ENCODE measurements around the gene GSTO1.

GSTO1 gene

DNA sequence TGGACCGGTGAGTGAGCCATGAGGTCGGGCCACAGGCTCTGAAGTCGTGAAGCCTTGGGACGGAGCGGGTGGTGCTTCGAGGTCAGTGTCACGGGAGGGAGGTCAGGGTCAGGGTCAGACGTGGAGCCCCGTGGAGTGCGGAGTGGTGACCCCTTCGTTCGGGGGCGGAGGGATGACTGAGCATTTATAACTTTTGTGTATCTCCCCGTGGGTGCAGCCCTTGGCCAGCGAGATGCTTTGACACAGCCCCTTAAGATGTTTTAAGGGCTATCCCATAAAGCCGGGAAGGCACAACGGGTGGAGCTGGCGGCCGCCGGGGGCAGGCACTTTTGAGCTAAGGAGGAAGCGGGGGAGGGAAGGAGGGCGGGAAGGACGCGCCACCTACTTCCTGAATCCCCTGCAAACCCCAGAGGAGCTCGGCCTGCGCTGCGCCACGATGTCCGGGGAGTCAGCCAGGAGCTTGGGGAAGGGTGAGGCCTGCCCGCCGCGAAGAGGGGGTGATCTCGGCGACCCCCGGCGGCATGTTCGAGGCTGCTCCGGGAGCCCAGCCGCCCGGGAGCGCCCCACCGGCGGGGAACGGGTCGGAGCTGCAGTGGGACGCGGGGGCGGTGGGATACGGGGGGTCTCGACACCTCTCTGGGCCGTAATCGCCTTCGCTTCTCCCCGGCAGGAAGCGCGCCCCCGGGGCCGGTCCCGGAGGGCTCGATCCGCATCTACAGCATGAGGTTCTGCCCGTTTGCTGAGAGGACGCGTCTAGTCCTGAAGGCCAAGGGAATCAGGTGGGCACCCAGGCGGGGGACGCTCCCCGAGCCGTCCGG is at the start of gene GSTO1:
TSS of gene GSTO1 (plus strand) at position 400 of the 818 bp plus-strand sequence. CDS start at position 437, 37 bp downstream.
- H3K4me1 Mint-ChIP-seq (ENCODE audit: low read depth): peaks cover 55% of the 10 kb centered on the region
- peaks cover 8% of the 10 kb centered on the region for H3K36me3 Mint-ChIP-seq
- H3K27me3 Mint-ChIP-seq: no peaks in the 10 kb centered on the region
- no peaks in the 10 kb centered on the region for H3K9me3 Mint-ChIP-seq (ENCODE audit: low read depth)
- peak within 1 kb of the TSS; percentile 98 for H3K27ac Mint-ChIP-seq
- H3K4me3 Mint-ChIP-seq: peak within 1 kb of the TSS; percentile 95

DNA sequence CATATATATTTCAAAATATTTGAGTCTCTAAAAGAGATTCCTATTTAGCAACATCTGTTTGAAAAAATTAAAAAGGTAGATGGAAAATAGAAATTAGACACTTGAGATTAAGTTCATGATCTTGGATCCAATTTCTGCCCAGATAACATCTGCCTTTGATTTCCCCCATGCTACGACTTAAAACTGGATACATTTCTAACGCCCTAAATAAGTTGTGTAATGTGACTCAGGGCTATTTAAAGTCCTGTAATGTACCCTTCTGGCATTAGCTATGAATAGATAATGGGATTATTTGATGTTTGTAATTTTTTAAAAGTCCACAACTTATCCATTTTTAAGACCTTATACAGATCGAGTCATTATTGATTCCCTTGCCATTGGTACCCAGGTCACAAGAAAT is 46.0 kb upstream of the GSTO1 start:
- no peaks in the 10 kb centered on the region for H3K36me3 Mint-ChIP-seq
- H3K27me3 Mint-ChIP-seq: peaks cover 4% of the 10 kb centered on the region
- no peak overlapping the region for H3K27ac Mint-ChIP-seq
- no peaks in the 10 kb centered on the region for H3K9me3 Mint-ChIP-seq (ENCODE audit: low read depth)
- no peak overlapping the region for H3K4me3 Mint-ChIP-seq
- H3K4me1 Mint-ChIP-seq (ENCODE audit: low read depth): no peaks in the 10 kb centered on the region

DNA sequence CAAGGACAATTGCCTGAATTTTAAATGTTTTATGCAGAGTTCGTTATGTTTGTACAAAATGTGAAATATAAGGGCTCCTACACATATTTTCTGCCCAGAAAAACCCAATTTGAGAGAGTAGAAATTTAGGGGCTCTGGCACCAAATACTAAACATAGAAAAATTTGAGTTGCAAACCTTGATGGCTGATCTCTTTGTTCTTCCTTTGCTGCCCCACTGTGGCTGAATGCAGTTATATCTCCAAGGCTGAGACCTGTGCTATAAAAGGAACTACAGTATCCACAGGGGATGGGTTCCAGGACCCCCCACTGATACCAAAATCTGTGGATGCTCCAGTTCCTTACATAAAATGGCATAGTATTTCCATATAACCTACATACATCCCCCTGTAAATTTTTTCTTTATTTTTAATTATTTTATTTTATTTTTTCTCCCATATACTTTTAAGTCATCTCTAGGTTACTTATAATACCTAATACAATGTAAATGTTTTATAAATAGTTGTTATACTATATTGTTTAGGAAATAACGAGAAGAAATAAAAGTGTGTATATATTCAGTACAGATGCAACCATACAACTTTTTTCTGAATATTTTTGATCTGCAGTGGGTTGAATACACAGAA is 45.0 kb upstream of the GSTO1 start:
- Mint-ChIP-seq H3K9me3 (ENCODE audit: low read depth) (no peaks in the 10 kb centered on the region), H3K4me3 (no peak overlapping the region), H3K36me3 (no peaks in the 10 kb centered on the region), H3K27me3 (peaks cover 4% of the 10 kb centered on the region), H3K4me1 (ENCODE audit: low read depth) (no peaks in the 10 kb centered on the region), H3K27ac (no peak overlapping the region)

DNA sequence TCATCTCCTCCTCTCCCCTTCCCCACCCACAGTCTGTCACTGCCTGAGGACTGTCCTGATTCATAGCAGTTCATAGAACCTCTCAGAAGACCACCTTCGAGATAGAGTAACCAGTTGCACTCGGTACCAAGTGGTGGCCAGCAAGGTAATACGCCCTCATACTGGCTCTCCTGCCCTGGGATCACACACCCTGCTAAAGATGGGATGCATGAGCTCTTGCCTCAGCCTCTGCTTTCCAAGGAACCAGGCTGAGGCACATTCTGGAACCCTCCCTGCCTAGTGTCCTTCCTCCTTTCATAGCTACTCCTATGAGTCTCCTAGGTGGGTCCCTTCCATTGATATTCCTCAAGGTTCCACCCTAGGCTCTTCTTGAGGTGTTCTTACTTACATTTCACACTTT is 38.1 kb upstream of the GSTO1 start:
- Mint-ChIP-seq H3K27me3 (peaks cover 10% of the 10 kb centered on the region), H3K36me3 (no peaks in the 10 kb centered on the region), H3K27ac (no peak overlapping the region), H3K4me3 (no peak overlapping the region), H3K4me1 (ENCODE audit: low read depth) (no peaks in the 10 kb centered on the region), H3K9me3 (ENCODE audit: low read depth) (no peaks in the 10 kb centered on the region)

DNA sequence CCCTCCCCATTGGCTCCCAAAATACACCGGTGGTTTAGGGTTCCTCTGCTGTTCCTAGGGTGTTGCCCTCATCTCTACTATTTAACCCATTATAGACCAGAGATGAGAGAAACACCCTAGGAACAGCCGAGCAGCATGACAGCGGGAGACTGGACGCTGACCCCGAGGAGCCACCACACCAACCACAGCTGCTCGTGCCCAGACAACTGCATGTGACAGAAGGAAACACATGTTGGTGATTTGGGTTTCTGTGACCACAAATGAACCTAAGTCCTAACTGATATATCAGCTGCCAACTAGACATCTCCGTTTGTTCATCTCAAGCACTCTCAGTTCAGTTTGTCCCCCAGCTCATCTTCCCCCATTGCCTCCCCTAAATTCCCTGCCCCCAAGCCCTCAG is 35.9 kb upstream of the GSTO1 start:
- no peaks in the 10 kb centered on the region for H3K9me3 Mint-ChIP-seq (ENCODE audit: low read depth)
- H3K4me1 Mint-ChIP-seq (ENCODE audit: low read depth): no peaks in the 10 kb centered on the region
- peaks cover 10% of the 10 kb centered on the region for H3K27me3 Mint-ChIP-seq
- H3K36me3 Mint-ChIP-seq: no peaks in the 10 kb centered on the region
- H3K4me3 Mint-ChIP-seq: no peak overlapping the region
- no peak overlapping the region for H3K27ac Mint-ChIP-seq

DNA sequence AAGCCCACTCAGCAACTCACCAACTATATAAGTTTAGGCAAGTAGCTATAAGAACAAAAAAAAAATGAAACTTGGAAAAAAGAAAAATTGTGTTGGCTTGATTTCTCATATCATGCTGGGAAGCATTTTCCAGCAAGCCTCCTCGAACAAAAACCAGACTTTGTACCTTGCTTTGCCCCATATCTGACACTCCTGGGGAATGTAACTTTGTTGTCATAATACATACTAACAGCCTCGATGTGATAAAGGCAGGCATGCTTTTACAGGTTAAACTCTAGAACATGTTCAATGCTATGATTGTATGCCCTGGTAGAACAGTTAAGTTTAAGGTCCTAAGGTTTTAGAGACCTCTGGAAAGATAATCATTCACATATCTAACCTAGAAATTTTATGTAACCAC is 34.2 kb upstream of the GSTO1 start:
- Mint-ChIP-seq H3K27me3 (peaks cover 10% of the 10 kb centered on the region), H3K9me3 (ENCODE audit: low read depth) (no peaks in the 10 kb centered on the region), H3K27ac (no peak overlapping the region), H3K36me3 (no peaks in the 10 kb centered on the region), H3K4me3 (no peak overlapping the region), H3K4me1 (ENCODE audit: low read depth) (no peaks in the 10 kb centered on the region)

DNA sequence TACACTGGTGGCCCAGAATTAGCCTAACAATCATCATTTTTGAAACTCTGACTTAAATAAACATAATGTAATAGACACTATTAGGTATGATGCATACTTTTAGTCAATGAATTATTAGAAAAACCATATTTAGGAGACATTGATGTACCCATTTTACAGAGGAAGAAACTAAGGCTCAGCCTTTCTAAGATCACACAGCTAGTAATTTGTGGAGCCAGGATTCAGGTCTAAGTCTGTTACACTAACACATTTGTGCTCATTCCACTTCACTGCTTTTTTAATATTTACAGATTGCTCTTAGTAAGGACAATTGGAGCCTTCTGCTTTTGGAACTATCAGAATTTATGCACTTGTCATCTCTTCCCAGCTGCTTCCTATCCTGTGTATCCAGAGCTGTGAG is 31.4 kb upstream of the GSTO1 start:
- Mint-ChIP-seq H3K4me1 (ENCODE audit: low read depth) (no peaks in the 10 kb centered on the region), H3K9me3 (ENCODE audit: low read depth) (no peaks in the 10 kb centered on the region), H3K27me3 (peaks cover 10% of the 10 kb centered on the region), H3K4me3 (no peak overlapping the region), H3K36me3 (no peaks in the 10 kb centered on the region), H3K27ac (no peak overlapping the region)

DNA sequence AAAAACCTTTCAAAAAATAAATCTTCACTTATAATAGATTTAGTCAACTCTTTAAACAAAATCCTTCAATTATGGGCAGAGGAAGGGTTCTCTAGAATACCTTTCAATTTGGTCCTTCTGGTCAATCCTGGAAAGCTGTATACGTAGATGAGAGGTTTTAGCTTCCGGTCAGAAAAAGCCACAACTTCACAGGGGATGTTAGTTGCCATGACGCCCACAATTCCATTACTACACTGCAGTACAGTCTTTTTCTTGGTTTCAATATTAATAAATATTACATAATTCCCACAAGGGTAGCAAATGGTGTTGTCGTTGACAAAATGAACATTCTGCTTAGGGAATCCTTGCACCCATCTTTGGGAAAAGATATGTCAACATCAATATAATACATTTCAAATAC is 24.2 kb upstream of the GSTO1 start:
- H3K27ac Mint-ChIP-seq: no peak overlapping the region
- no peaks in the 10 kb centered on the region for H3K36me3 Mint-ChIP-seq
- H3K4me1 Mint-ChIP-seq (ENCODE audit: low read depth): peaks cover 11% of the 10 kb centered on the region
- no peak overlapping the region for H3K4me3 Mint-ChIP-seq
- H3K27me3 Mint-ChIP-seq: peaks cover 5% of the 10 kb centered on the region
- H3K9me3 Mint-ChIP-seq (ENCODE audit: low read depth): no peaks in the 10 kb centered on the region

DNA sequence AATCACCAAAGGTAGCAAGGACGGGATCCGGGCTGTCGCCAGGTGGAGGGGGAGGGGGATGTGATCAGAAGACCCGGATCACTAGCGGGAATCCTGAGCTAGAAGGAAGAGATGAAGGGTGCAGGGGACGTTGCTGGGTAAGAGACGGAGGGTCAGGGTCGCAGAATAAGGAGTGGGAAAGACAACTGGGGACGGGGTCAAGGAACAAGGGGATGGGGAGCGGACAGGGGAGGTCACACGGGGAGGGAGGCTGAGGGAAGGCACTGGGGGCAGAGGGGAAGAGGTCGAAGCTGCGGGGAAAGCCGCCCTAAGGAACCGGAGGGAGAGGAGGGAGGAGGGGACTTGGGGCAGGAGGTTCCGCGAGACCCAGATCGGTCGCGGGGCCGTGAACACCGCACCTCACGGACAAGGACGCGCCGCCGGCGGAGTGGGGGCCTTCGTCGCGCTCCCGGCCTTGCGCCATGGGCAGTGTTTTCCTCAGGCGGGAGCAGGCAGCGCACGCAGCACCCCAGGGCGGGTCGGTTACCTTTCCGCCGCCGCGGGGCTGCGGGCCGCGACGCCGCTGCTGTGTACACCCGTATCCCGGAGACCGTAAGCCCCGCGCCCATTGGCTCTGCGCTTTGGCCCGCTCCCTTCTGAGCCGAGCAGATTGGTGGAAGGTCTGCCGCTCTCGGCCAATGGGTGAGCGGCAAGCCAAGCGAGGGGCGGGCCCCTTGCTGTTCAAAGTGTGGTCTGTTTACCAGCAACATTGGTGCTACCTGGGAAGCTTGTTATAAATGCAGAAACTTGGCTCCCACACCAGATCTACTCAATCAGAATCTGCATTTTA is 22.7 kb upstream of the GSTO1 start, which contains the start of gene CFAP43:
TSS of gene CFAP43 (minus strand) at position 581 of the 829 bp plus-strand sequence. CDS start at position 463, 118 bp downstream.
- Mint-ChIP-seq H3K4me1 (ENCODE audit: low read depth) (peaks cover 11% of the 10 kb centered on the region), H3K9me3 (ENCODE audit: low read depth) (peaks cover 4% of the 10 kb centered on the region), H3K27me3 (peaks cover 5% of the 10 kb centered on the region), H3K4me3 (peak within 1 kb of the TSS; percentile 88), H3K27ac (peak within 1 kb of the TSS; percentile 0), H3K36me3 (no peaks in the 10 kb centered on the region)

DNA sequence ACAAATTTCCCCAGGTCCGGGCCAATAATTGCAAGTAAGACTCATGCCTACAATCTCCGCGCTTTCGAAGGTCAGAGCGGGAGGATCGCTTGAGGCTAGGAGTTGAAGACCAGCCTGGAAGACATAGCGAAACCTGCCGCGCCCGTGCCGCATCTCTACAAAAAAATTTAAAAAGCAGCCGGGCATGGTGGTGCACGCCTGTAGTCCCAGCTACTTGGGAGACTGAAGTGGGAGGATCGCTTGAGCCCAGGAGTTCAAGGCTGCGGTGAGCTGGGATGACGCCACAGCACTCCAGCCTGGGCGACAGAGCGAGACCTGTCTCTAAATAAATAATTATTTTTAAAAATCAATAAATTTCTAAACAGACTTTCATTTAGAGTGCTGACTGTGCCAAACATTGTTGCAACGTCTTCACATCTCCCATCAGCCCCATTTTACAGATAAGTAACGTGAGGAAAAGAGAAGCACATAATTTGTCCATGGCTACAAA is 22.0 kb upstream of the GSTO1 start:
- H3K27me3 Mint-ChIP-seq: peaks cover 5% of the 10 kb centered on the region
- no peaks in the 10 kb centered on the region for H3K36me3 Mint-ChIP-seq
- no peak overlapping the region for H3K27ac Mint-ChIP-seq
- peak overlapping the region; percentile 88 for H3K4me3 Mint-ChIP-seq
- peaks cover 4% of the 10 kb centered on the region for H3K9me3 Mint-ChIP-seq (ENCODE audit: low read depth)
- H3K4me1 Mint-ChIP-seq (ENCODE audit: low read depth): peaks cover 11% of the 10 kb centered on the region

DNA sequence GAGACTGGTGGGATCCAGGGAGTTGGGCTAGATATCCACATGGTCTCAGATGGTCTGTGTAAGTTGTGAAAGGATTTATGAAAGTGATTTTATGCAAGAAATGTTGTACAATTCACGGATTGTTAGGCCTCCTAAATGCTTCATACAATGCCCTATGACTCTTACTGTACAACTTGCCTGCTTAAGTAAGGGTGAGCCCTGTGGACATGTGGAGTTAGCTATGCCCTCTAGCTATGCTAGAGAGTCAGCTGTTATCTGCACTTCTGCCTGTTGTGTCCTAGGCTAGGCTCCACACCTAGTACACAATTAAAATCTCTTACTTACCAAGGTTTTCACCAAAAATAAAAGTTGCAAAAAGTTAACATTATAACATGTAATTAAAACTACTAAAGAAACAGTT is 20.9 kb upstream of the GSTO1 start:
- Mint-ChIP-seq H3K9me3 (ENCODE audit: low read depth) (peaks cover 4% of the 10 kb centered on the region), H3K27me3 (peaks cover 5% of the 10 kb centered on the region), H3K36me3 (no peaks in the 10 kb centered on the region), H3K4me3 (peak overlapping the region; percentile 68), H3K27ac (no peak overlapping the region), H3K4me1 (ENCODE audit: low read depth) (peaks cover 11% of the 10 kb centered on the region)

DNA sequence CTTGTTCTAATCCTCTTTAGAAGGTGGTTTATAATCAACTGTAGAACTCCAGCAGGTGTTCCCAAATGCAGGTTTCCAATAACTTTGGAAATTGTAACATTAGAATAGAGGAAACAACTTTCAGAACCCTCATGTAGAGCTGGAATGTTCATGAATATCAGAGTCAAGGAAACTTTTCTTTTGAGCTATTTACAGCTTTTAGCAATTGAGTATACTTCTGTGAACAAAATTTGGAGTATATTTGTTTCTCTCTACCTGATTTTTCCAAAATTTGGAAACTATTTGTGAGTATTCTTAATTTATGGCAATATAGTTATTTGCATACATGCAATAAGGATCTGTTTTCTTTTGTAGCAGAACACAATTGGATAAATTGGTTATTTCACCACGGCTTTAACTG is 19.8 kb upstream of the GSTO1 start:
- H3K4me1 Mint-ChIP-seq (ENCODE audit: low read depth): peaks cover 11% of the 10 kb centered on the region
- no peak overlapping the region for H3K4me3 Mint-ChIP-seq
- H3K27ac Mint-ChIP-seq: no peak overlapping the region
- H3K27me3 Mint-ChIP-seq: peaks cover 5% of the 10 kb centered on the region
- no peaks in the 10 kb centered on the region for H3K36me3 Mint-ChIP-seq
- H3K9me3 Mint-ChIP-seq (ENCODE audit: low read depth): peaks cover 4% of the 10 kb centered on the region

DNA sequence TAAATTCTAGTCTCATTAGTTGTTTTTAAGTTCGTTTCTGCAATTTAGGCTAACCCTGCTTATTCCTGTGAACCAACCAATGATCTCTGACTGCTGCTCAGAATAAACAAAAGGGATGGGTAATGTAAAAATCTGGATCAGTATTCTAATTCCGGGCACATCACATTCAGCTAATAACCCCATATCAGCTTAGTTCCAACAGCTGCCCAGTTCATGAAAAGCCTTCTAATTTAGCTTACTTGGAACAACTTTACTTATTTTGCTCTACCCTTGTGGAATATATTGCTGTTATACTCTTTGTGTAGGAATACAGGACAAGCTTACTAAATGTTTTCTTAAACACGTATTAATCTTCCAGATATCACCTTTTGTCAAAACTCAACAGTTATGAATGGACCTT is 18.9 kb upstream of the GSTO1 start:
- H3K27me3 Mint-ChIP-seq: peaks cover 9% of the 10 kb centered on the region

DNA sequence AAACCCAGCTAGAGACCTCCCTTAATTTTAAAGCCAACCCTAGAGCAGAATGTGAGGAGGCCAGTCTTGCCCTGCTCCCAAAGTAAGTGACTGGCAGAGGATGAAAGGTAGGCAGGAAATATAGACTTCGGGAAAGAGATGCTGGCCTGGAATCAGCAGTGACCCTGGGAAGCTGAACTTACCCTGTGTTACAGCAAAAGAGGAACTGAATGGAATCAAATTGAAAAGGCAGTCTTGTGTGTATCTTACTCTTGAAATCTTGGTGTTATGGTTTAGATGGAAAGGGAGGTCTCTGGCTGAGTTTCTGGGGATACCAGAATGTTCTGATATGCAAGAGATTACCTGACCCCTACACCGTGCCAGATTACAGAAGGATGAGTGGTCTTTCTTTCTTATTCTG is 14.6 kb upstream of the GSTO1 start:
- Mint-ChIP-seq H3K36me3 (no peaks in the 10 kb centered on the region), H3K9me3 (ENCODE audit: low read depth) (peaks cover 4% of the 10 kb centered on the region), H3K4me1 (ENCODE audit: low read depth) (no peaks in the 10 kb centered on the region), H3K27ac (no peak overlapping the region), H3K4me3 (no peak overlapping the region), H3K27me3 (peaks cover 5% of the 10 kb centered on the region)

More for the DNA sequence above, 18.9 kb upstream of the GSTO1 start:
- H3K9me3 Mint-ChIP-seq (ENCODE audit: low read depth): peaks cover 4% of the 10 kb centered on the region
- peaks cover 11% of the 10 kb centered on the region for H3K4me1 Mint-ChIP-seq (ENCODE audit: low read depth)
- H3K27ac Mint-ChIP-seq: no peak overlapping the region
- no peaks in the 10 kb centered on the region for H3K36me3 Mint-ChIP-seq
- H3K4me3 Mint-ChIP-seq: no peak overlapping the region

DNA sequence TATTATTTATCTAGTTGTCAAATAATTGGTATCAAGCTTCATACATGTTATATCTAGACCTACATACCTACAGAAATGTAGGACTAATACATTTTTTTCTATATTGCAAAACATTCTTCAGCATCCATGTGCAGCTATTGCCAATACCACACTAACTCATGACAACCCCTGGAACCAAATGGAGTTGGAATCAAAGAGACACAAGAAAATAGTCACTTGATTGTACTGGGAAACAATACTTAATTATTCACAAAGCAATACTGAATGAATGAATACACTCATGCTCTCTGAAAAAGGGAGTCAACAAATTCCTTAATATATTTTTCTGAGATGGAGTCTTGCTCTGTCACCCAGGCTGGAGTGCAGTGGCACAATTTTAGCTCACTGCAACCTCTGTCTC is 12.1 kb upstream of the GSTO1 start:
- peaks cover 5% of the 10 kb centered on the region for H3K27me3 Mint-ChIP-seq
- H3K36me3 Mint-ChIP-seq: no peaks in the 10 kb centered on the region
- no peaks in the 10 kb centered on the region for H3K4me1 Mint-ChIP-seq (ENCODE audit: low read depth)
- H3K27ac Mint-ChIP-seq: no peak overlapping the region
- peaks cover 4% of the 10 kb centered on the region for H3K9me3 Mint-ChIP-seq (ENCODE audit: low read depth)
- H3K4me3 Mint-ChIP-seq: no peak overlapping the region

All from activated naive CD8-positive, alpha-beta T cell (primary cell).